Measurements from ENCODE around the gene VPS54.

DNA sequence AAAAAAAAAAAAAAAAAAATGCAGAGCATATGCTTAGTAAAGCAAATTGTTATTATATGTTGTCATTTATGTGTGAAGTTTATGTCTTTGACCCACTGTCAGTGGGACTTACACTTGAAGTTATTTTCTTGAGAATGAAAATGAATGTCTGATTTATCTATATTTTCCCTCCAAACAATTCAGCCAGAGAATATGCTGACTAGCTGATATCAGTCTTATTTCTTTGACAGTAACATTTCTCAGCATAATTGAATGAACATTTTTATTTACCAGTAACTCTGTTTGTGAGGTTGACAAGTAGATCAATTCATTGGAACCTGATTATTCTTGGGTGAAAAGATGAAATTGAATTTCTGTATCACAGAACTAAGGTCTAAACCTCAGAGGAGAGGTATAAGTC is 40.0 kb upstream of the VPS54 start:
- TF ChIP-seq CTCF (IDR thresholded peaks at IDR 0.05) = no peak
- TF ChIP-seq POLR2AphosphoS5 (IDR thresholded peaks at IDR 0.05) = no peak

Measured in suprapubic skin (tissue), 3 donors.